Type B pancreatic cell (in vitro differentiated cells): ENCODE results near the gene RBM17. TPM values are rescaled to one million over a fixed set of nuclear protein-coding genes. Genes with fewer than 3 reads are reported as not detected.
"Not testable (repeated sequence)": the region's sequence is repeated elsewhere in the genome, so short reads cannot be mapped to it uniquely, and the experiment has no call there.

Source experiments
- DNase-seq: peaks from one replicate; pipeline ENCODE4 v3.0.0; 2021; ENCODE audit warnings: mixed read lengths; ENCODE audit not compliant: unreplicated experiment; ENCODE audit errors: extremely low spot score
- H3K27ac Mint-ChIP-seq: 2 replicates; pipeline ENCODE4 v1.8.0; 2021; ENCODE audit warnings: mild to moderate bottlenecking, mixed read lengths
- H3K27me3 Mint-ChIP-seq: 2 replicates; pipeline ENCODE4 v1.8.0; 2021; ENCODE audit warnings: mixed read lengths
- H3K36me3 Mint-ChIP-seq: 2 replicates; pipeline ENCODE4 v1.8.0; 2021; ENCODE audit warnings: mixed read lengths
- H3K4me1 Mint-ChIP-seq: one replicate; pipeline ENCODE4 v1.8.0; 2021; ENCODE audit warnings: mixed read lengths; ENCODE audit not compliant: unreplicated experiment
- H3K4me3 Mint-ChIP-seq: 2 replicates; pipeline ENCODE4 v1.8.0; 2021; ENCODE audit warnings: mild to moderate bottlenecking, mixed read lengths
- H3K9me3 Mint-ChIP-seq: 2 replicates; pipeline ENCODE4 v1.8.0; 2021; ENCODE audit warnings: mixed read lengths
- total RNA-seq: library from RNA; stranded (reverse); gene quantifications from 2 replicates; pipeline ENCODE4 v1.2.1, GENCODE V29; 2021; ENCODE audit warnings: low replicate concordance
- TF ChIP-seq, protein P1 (sequence below): fragments of 200-600 bp; sonication (generic); conservative IDR thresholded peaks from 2 replicates; pipeline ENCODE4 v1.5.0; 2021; ENCODE audit warnings: antibody characterized with exemption, mild to moderate bottlenecking

RBM17 gene
- total RNA-seq, 1 donor from 2014 or later, result 105 TPM

DNA sequence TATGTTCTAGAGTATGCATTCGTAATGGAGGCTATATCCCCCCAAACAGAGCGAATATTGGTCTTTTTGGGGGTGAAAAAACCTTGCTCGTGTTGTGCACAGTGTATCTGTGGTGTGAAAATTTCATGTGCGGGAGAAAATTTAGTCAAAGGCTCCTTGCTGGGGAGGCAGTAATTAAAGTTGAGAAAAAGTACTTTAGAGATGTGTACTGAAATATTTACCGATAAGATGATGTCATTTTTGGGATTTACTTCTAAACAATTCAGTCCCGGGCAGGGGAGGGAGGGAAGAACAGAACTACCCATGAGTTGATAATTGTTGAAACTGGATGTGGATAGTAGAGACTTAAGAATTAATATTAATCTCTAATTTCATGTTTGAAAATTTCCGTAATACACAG lies 9.3 kb downstream of the RBM17 start:
- TF ChIP-seq, protein P1, sequence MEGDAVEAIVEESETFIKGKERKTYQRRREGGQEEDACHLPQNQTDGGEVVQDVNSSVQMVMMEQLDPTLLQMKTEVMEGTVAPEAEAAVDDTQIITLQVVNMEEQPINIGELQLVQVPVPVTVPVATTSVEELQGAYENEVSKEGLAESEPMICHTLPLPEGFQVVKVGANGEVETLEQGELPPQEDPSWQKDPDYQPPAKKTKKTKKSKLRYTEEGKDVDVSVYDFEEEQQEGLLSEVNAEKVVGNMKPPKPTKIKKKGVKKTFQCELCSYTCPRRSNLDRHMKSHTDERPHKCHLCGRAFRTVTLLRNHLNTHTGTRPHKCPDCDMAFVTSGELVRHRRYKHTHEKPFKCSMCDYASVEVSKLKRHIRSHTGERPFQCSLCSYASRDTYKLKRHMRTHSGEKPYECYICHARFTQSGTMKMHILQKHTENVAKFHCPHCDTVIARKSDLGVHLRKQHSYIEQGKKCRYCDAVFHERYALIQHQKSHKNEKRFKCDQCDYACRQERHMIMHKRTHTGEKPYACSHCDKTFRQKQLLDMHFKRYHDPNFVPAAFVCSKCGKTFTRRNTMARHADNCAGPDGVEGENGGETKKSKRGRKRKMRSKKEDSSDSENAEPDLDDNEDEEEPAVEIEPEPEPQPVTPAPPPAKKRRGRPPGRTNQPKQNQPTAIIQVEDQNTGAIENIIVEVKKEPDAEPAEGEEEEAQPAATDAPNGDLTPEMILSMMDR, result no peak
- H3K36me3 Mint-ChIP-seq, result peaks cover 13% of the 10 kb centered on the region
- H3K27me3 Mint-ChIP-seq, result no peaks in the 10 kb centered on the region
- no peak overlapping the region for H3K4me3 Mint-ChIP-seq
- H3K27ac Mint-ChIP-seq, result no peak overlapping the region
- DNase-seq, result no peak
- H3K9me3 Mint-ChIP-seq, result no peaks in the 10 kb centered on the region
- H3K4me1 Mint-ChIP-seq, result peaks cover 10% of the 10 kb centered on the region

GRCh38 chr10:6100370-6100769 lies 11.5 kb downstream of the RBM17 start:
- Mint-ChIP-seq H3K36me3 (peaks cover 15% of the 10 kb centered on the region), H3K9me3 (no peaks in the 10 kb centered on the region), H3K27ac (no peak overlapping the region), H3K27me3 (no peaks in the 10 kb centered on the region), H3K4me1 (no peaks in the 10 kb centered on the region), H3K4me3 (no peak overlapping the region)
- no peak for DNase-seq
- TF ChIP-seq, protein P1, result no peak

DNA sequence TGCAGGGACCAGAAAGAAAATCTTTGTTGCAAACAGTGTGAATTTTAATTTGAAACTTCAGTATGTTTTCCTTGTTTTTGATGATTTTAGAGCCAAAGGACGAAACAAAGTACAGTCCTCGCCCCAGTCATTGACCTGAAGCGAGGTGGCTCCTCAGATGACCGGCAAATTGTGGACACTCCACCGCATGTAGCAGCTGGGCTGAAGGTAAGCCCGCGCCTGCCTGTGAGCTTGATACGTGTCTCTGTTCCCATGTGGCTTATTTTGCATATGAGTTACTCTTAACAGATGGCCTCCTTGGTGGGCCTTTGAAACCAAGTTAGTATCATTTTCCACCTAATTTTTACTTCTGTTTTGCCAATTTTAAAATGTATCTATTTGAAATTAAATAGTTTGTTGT lies 12.3 kb downstream of the RBM17 start:
- Mint-ChIP-seq H3K27me3 (no peaks in the 10 kb centered on the region), H3K4me3 (no peak overlapping the region), H3K9me3 (no peaks in the 10 kb centered on the region), H3K36me3 (peaks cover 15% of the 10 kb centered on the region), H3K4me1 (no peaks in the 10 kb centered on the region), H3K27ac (no peak overlapping the region)
- DNase-seq, result no peak
- TF ChIP-seq, protein P1, result no peak

DNA sequence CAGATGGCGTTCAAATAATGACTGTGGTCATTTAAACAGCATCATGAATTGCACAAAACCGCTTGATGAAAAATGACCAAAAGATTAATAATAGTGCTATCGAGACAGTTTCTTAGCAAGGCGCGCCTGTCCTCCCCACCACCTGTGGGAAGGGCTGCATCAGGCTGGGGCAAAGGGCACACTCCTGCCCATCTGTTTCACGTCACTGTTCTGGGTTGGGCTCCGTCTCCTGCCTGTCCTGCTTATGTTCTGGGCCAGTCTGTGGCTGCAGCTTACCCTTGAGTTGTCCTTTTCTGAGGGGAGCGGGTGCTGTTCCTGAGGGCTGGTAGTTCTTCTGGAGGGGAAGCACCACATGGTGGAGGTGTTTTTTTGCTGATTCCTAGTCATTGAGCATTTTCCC lies 13.3 kb downstream of the RBM17 start:
- H3K9me3 Mint-ChIP-seq, result no peaks in the 10 kb centered on the region
- H3K36me3 Mint-ChIP-seq, result peaks cover 18% of the 10 kb centered on the region
- TF ChIP-seq, protein P1, result no peak
- H3K4me3 Mint-ChIP-seq, result no peak overlapping the region
- H3K27ac Mint-ChIP-seq, result peak overlapping the region; percentile 55
- H3K27me3 Mint-ChIP-seq, result no peaks in the 10 kb centered on the region
- DNase-seq, result no peak
- H3K4me1 Mint-ChIP-seq, result no peaks in the 10 kb centered on the region

- TF ChIP-seq, protein P1, result no peak
- H3K4me1 Mint-ChIP-seq, result no peaks in the 10 kb centered on the region
- DNase-seq, result no peak
- H3K36me3 Mint-ChIP-seq, result peaks cover 11% of the 10 kb centered on the region
- no peak overlapping the region for H3K4me3 Mint-ChIP-seq
- H3K9me3 Mint-ChIP-seq, result no peaks in the 10 kb centered on the region
- H3K27me3 Mint-ChIP-seq, result no peaks in the 10 kb centered on the region
- no peak overlapping the region for H3K27ac Mint-ChIP-seq
These were observed 14.8 kb downstream of the RBM17 start for GRCh38 chr10:6103591-6103990.

GRCh38 chr10:6107616-6108015 lies 18.8 kb downstream of the RBM17 start:
- H3K36me3 Mint-ChIP-seq, result peaks cover 34% of the 10 kb centered on the region
- H3K9me3 Mint-ChIP-seq, H3K27me3 Mint-ChIP-seq, H3K27ac Mint-ChIP-seq, DNase-seq, H3K4me3 Mint-ChIP-seq, H3K4me1 Mint-ChIP-seq: not testable (repeated sequence)
